Naive thymus-derived CD8-positive, alpha-beta T cell (primary cell): ENCODE results near the gene GPR33. TPM values are rescaled to one million over a fixed set of nuclear protein-coding genes. Genes with fewer than 3 reads are reported as not detected.

Experiments used
- ATAC-seq, 2 donors: fragments of 150-1000 bp; cut with Tn5 transposase in 1 of 2; sonication (Bioruptor Pico), chemical (Tn5 transposase) in 1 of 2; 1 replicate in 1 of 2; 2 replicates in 1 of 2; pipeline ENCODE4 v1.10.0; 2021; ENCODE audit warnings: mild to moderate bottlenecking in 2 of 2, moderate library complexity in 2 of 2
- POLR2A ChIA-PET: fragments of 350-600 bp; sonication (Branson Sonifier 250); formaldehyde crosslinking; loops from one replicate; lab custom pipeline; 2021; ENCODE audit warnings: antibody characterized with exemption; lab: Charles Lee
- DNase-seq, 10 donors: peaks; one replicate each; pipeline versions ENCODE4 v3.0.0 to v3.0.0-alpha.2; 2020 to 2022
- H3K27ac Mint-ChIP-seq, 10 donors: one replicate each; pipeline ENCODE4 v1.8.0; 2020 to 2022; ENCODE audit warnings: mild to moderate bottlenecking in 10 of 10, mixed read lengths in 10 of 10, moderate library complexity in 4 of 10, inconsistent platforms in 1 of 10
- H3K27me3 Mint-ChIP-seq, 5 donors: one replicate each; pipeline ENCODE4 v1.8.0; 2021 to 2022; ENCODE audit warnings: mixed read lengths in 5 of 5
- H3K36me3 Mint-ChIP-seq, 3 donors: one replicate each; pipeline ENCODE4 v1.8.0; 2020 to 2022; ENCODE audit warnings: mixed read lengths in 3 of 3, mild to moderate bottlenecking in 2 of 3, inconsistent platforms in 1 of 3
- H3K4me1 Mint-ChIP-seq, 4 donors: one replicate each; pipeline ENCODE4 v1.8.0; 2021 to 2022; ENCODE audit warnings: mixed read lengths in 4 of 4
- H3K4me3 Mint-ChIP-seq, 10 donors: one replicate each; pipeline ENCODE4 v1.8.0; 2020 to 2022; ENCODE audit warnings: mild to moderate bottlenecking in 10 of 10, mixed read lengths in 10 of 10, moderate library complexity in 6 of 10, inconsistent platforms in 1 of 10
- H3K9me3 Mint-ChIP-seq, 9 donors: one replicate each; pipeline ENCODE4 v1.8.0; 2020 to 2022; ENCODE audit warnings: mixed read lengths in 9 of 9, mild to moderate bottlenecking in 3 of 9, inconsistent platforms in 1 of 9, moderate library complexity in 1 of 9
- polyA plus RNA-seq, 3 donors: library from polyadenylated mRNA; unstranded; fragments of 300-500 nt; fragmentation: Illumina TruSeq; gene quantifications; one replicate each; pipeline ENCODE4 v1.2.3, GENCODE V29; 2021
- total RNA-seq, 8 experiments: library from RNA in 2 of 8; stranded (reverse) in 2 of 8; gene quantifications; one replicate each; pipeline ENCODE4 v1.2.3 and lab custom pipeline; 2021 to 2026

Gene GPR33
- total RNA-seq (not detected), polyA plus RNA-seq (not detected), total RNA-seq (lab: John Stamatoyannopoulos, UW) (0 reads per million in 6 experiments)

- ATAC-seq, result no peak
- no peaks in the 10 kb centered on the region for H3K36me3 Mint-ChIP-seq
- H3K9me3 Mint-ChIP-seq, result no peaks in the 10 kb centered on the region
- no peak within 1 kb of the TSS for H3K4me3 Mint-ChIP-seq
- POLR2A ChIA-PET, result no interaction called here
- peaks cover 2 to 10% (median 6%) of the 10 kb centered on the region in 5 donors for H3K27me3 Mint-ChIP-seq
- peaks cover 0 to 19% (median 0%) of the 10 kb centered on the region in 4 donors for H3K4me1 Mint-ChIP-seq
- DNase-seq, result no peak
- H3K27ac Mint-ChIP-seq, result peak within 1 kb of the TSS in 1 of 10 donors; percentile 10
Measured at GRCh38 chr14:31487886-31488285, at the start of gene GPR33. Gene GPR33 (minus strand): TSS chr14:31488039. CDS start chr14:31483965, 4,074 bp downstream.

GRCh38 chr14:31536201-31536960 is 48.5 kb upstream of the GPR33 start:
- Mint-ChIP-seq H3K4me3 (no peak overlapping the region), H3K27ac (no peak overlapping the region), H3K9me3 (no peaks in the 10 kb centered on the region), H3K4me1 (no peaks in the 10 kb centered on the region), H3K36me3 (no peaks in the 10 kb centered on the region), H3K27me3 (peaks cover 14 to 26% (median 19%) of the 10 kb centered on the region in 5 donors)
- ATAC-seq (no peak), DNase-seq (no peak)
- POLR2A ChIA-PET, result no interaction called here

GRCh38 chr14:31530136-31530535 is 42.3 kb upstream of the GPR33 start:
- no peaks in the 10 kb centered on the region for H3K36me3 Mint-ChIP-seq
- no peaks in the 10 kb centered on the region for H3K9me3 Mint-ChIP-seq
- no peak overlapping the region for H3K27ac Mint-ChIP-seq
- ATAC-seq (no peak), DNase-seq (no peak)
- H3K27me3 Mint-ChIP-seq, result peaks cover 0 to 4% (median 3%) of the 10 kb centered on the region in 5 donors
- H3K4me1 Mint-ChIP-seq, result no peaks in the 10 kb centered on the region
- POLR2A ChIA-PET, result no interaction called here
- no peak overlapping the region for H3K4me3 Mint-ChIP-seq

- DNase-seq (no peak), ATAC-seq (no peak)
- H3K27me3 Mint-ChIP-seq, result peaks cover 0 to 4% (median 0%) of the 10 kb centered on the region in 5 donors
- POLR2A ChIA-PET, result no interaction called here
- no peaks in the 10 kb centered on the region for H3K36me3 Mint-ChIP-seq
- no peak overlapping the region for H3K4me3 Mint-ChIP-seq
- no peaks in the 10 kb centered on the region for H3K9me3 Mint-ChIP-seq
- H3K4me1 Mint-ChIP-seq, result no peaks in the 10 kb centered on the region
- no peak overlapping the region for H3K27ac Mint-ChIP-seq
Measured at GRCh38 chr14:31529053-31529452, 41.2 kb upstream of the GPR33 start.

- no peak overlapping the region for H3K4me3 Mint-ChIP-seq
- ATAC-seq, result no peak
- no peak overlapping the region for H3K27ac Mint-ChIP-seq
- H3K36me3 Mint-ChIP-seq, result no peaks in the 10 kb centered on the region
- no peak for DNase-seq
- POLR2A ChIA-PET, result no interaction called here
- no peaks in the 10 kb centered on the region for H3K9me3 Mint-ChIP-seq
- no peaks in the 10 kb centered on the region for H3K4me1 Mint-ChIP-seq
- peaks cover 0 to 8% (median 0%) of the 10 kb centered on the region in 5 donors for H3K27me3 Mint-ChIP-seq
Measured at GRCh38 chr14:31527546-31527945, 39.7 kb upstream of the GPR33 start.

GRCh38 chr14:31527087-31527486 is 39.2 kb upstream of the GPR33 start:
- Mint-ChIP-seq H3K27ac (no peak overlapping the region), H3K4me3 (no peak overlapping the region), H3K27me3 (peaks cover 1 to 10% (median 2%) of the 10 kb centered on the region in 5 donors), H3K4me1 (no peaks in the 10 kb centered on the region), H3K9me3 (no peaks in the 10 kb centered on the region), H3K36me3 (no peaks in the 10 kb centered on the region)
- POLR2A ChIA-PET, result no interaction called here
- no peak for ATAC-seq
- no peak for DNase-seq

- Mint-ChIP-seq H3K4me1 (no peaks in the 10 kb centered on the region), H3K9me3 (no peaks in the 10 kb centered on the region), H3K27ac (peak overlapping the region in 1 of 10 donors; percentile 71), H3K27me3 (peaks cover 0 to 9% (median 3%) of the 10 kb centered on the region in 5 donors), H3K4me3 (no peak overlapping the region), H3K36me3 (no peaks in the 10 kb centered on the region)
- ATAC-seq (no peak), DNase-seq (no peak)
- POLR2A ChIA-PET, result no interaction called here
Measured at GRCh38 chr14:31510855-31511254, 23.0 kb upstream of the GPR33 start.

- DNase-seq, result peak in 3 of 10 donors; percentile 19 to 21 (median 20)
- peaks cover 0 to 9% (median 3%) of the 10 kb centered on the region in 5 donors for H3K27me3 Mint-ChIP-seq
- no peak overlapping the region for H3K27ac Mint-ChIP-seq
- H3K9me3 Mint-ChIP-seq, result no peaks in the 10 kb centered on the region
- no peaks in the 10 kb centered on the region for H3K36me3 Mint-ChIP-seq
- POLR2A ChIA-PET, result no interaction called here
- no peaks in the 10 kb centered on the region for H3K4me1 Mint-ChIP-seq
- no peak for ATAC-seq
- H3K4me3 Mint-ChIP-seq, result no peak overlapping the region
Measured at GRCh38 chr14:31510222-31510621, 22.4 kb upstream of the GPR33 start.

GRCh38 chr14:31508135-31508534 is 20.3 kb upstream of the GPR33 start:
- H3K4me3 Mint-ChIP-seq, result no peak overlapping the region
- H3K4me1 Mint-ChIP-seq, result no peaks in the 10 kb centered on the region
- no peak for DNase-seq
- no peaks in the 10 kb centered on the region for H3K9me3 Mint-ChIP-seq
- ATAC-seq, result no peak
- H3K36me3 Mint-ChIP-seq, result no peaks in the 10 kb centered on the region
- H3K27ac Mint-ChIP-seq, result no peak overlapping the region
- POLR2A ChIA-PET, result interaction anchor here (0.6 kb wide), 1 partner anchor 330 kb away, joined by 3 read pairs; no protein-coding TSS in a partner anchor
- peaks cover 0 to 9% (median 3%) of the 10 kb centered on the region in 5 donors for H3K27me3 Mint-ChIP-seq

GRCh38 chr14:31505411-31505810 is 17.6 kb upstream of the GPR33 start:
- H3K27me3 Mint-ChIP-seq, result peaks cover 0 to 9% (median 3%) of the 10 kb centered on the region in 5 donors
- no peaks in the 10 kb centered on the region for H3K4me1 Mint-ChIP-seq
- no peaks in the 10 kb centered on the region for H3K36me3 Mint-ChIP-seq
- H3K4me3 Mint-ChIP-seq, result no peak overlapping the region
- H3K9me3 Mint-ChIP-seq, result no peaks in the 10 kb centered on the region
- no peak for DNase-seq
- ATAC-seq, result no peak
- H3K27ac Mint-ChIP-seq, result no peak overlapping the region
- POLR2A ChIA-PET, result no interaction called here

GRCh38 chr14:31501870-31502269 is 14.0 kb upstream of the GPR33 start:
- Mint-ChIP-seq H3K9me3 (peaks cover 0 to 17% (median 0%) of the 10 kb centered on the region in 9 donors), H3K4me3 (no peak overlapping the region), H3K36me3 (peaks cover 0 to 9% (median 0%) of the 10 kb centered on the region in 3 donors), H3K4me1 (no peaks in the 10 kb centered on the region), H3K27ac (no peak overlapping the region), H3K27me3 (peaks cover 0 to 15% (median 7%) of the 10 kb centered on the region in 5 donors)
- ATAC-seq (no peak), DNase-seq (no peak)
- POLR2A ChIA-PET, result no interaction called here

- POLR2A ChIA-PET, result no interaction called here
- DNase-seq (no peak), ATAC-seq (no peak)
- Mint-ChIP-seq H3K4me3 (no peak overlapping the region), H3K9me3 (peaks cover 0 to 17% (median 0%) of the 10 kb centered on the region in 9 donors), H3K36me3 (peaks cover 0 to 4% (median 2%) of the 10 kb centered on the region in 3 donors), H3K27me3 (peaks cover 2 to 32% (median 20%) of the 10 kb centered on the region in 5 donors), H3K27ac (no peak overlapping the region), H3K4me1 (peaks cover 0 to 22% (median under 1%) of the 10 kb centered on the region in 4 donors)
Measured at GRCh38 chr14:31492759-31493498, 5.1 kb upstream of the GPR33 start.

- DNase-seq (no peak), ATAC-seq (no peak)
- H3K4me3 Mint-ChIP-seq, result no peak overlapping the region
Measured at GRCh38 chr14:31489691-31490090, 1.9 kb upstream of the GPR33 start.

More at GRCh38 chr14:31489691-31490090, 1.9 kb upstream of the GPR33 start:
- H3K9me3 Mint-ChIP-seq, result no peaks in the 10 kb centered on the region
- peaks cover 0 to 24% (median 0%) of the 10 kb centered on the region in 4 donors for H3K4me1 Mint-ChIP-seq
- H3K36me3 Mint-ChIP-seq, result no peaks in the 10 kb centered on the region
- H3K27ac Mint-ChIP-seq, result peak overlapping the region in 1 of 10 donors; percentile 29
- POLR2A ChIA-PET, result no interaction called here
- H3K27me3 Mint-ChIP-seq, result peaks cover 2 to 15% (median 6%) of the 10 kb centered on the region in 5 donors
